ENCODE data around the gene IGSF9.

Gene IGSF9

DNA sequence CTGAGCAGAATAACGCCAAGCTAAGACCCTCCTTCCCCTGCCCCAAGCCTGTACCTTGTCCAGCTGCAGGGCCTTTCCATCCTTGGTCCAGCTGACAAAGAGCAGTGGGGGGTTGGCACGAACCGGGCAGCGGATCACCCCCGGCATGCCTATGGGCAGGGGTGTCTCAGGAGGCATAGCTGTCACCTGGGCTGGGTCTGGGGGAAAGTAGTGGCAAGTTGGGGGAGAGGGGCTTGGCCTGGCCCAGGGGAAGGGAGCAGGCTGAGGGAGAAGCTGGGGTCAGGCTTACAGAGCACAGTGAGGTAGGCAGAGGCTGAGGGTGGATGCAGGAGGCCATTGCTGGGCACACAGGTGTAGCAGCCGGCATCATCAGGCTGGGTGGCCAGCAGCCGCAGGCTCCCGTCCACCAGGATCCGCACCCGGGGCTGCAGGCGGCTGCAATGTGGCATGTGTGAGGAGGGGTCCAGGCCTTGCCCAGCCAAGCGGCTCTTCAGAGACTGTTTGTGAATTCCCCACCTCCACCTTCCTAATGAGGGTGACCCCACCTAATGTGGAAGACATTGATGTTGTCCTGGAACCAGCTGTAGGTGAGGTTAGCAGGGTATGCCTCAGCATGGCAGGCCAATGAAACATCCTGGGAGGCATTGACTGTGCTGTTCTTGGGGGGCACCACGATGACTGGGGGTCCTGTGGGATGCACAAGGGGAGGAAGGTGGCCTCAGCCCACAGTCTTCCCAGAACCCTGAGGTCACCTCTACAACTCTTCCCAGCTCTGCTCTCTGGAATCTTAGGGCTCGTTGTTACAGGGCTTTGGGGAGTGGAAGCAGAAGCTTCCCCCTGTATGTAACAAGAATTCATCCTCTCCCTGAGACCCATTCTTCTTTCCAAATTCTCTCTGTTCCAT is 11.0 kb downstream of the IGSF9 start:
- in situ Hi-C loops (cut with MboI; ENCODE audit: low sequenced_read_pairs) = loop anchor here (10.0 kb wide), 1 partner anchor 70 kb away; no protein-coding TSS in a partner anchor

GRCh38 chr1:159933347-159933746 is 12.1 kb downstream of the IGSF9 start:
- in situ Hi-C loops (cut with MboI; ENCODE audit: low sequenced_read_pairs) = loop anchor here (10.0 kb wide), 1 partner anchor 71 kb away; no protein-coding TSS in a partner anchor

- in situ Hi-C loops (cut with MboI; ENCODE audit: low sequenced_read_pairs) = loop anchor here (10.0 kb wide), 1 partner anchor 72 kb away; no protein-coding TSS in a partner anchor
Measured at GRCh38 chr1:159932296-159933285, 12.8 kb downstream of the IGSF9 start.

DNA sequence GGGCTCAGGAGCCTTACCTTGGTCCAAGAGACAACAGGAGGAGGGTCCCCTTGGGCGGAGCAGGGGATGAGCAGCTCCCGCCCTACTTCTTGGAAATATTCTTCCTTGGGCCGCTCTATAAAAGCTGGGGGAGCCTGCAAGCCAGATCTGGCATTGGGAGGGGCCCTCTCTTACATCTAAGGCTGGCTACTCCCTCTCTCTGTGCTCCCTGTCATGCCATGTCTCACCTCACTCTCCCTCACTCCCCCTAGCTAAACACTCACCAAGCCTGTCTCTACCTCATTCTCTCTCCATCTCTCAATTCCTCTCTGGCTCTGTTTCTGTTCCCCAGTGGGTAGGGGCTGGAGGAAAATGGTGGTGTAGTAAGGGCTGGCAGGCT is 13.6 kb downstream of the IGSF9 start:
- in situ Hi-C loops (cut with MboI; ENCODE audit: low sequenced_read_pairs) = loop anchor here (10.0 kb wide), 1 partner anchor 73 kb away; no protein-coding TSS in a partner anchor

DNA sequence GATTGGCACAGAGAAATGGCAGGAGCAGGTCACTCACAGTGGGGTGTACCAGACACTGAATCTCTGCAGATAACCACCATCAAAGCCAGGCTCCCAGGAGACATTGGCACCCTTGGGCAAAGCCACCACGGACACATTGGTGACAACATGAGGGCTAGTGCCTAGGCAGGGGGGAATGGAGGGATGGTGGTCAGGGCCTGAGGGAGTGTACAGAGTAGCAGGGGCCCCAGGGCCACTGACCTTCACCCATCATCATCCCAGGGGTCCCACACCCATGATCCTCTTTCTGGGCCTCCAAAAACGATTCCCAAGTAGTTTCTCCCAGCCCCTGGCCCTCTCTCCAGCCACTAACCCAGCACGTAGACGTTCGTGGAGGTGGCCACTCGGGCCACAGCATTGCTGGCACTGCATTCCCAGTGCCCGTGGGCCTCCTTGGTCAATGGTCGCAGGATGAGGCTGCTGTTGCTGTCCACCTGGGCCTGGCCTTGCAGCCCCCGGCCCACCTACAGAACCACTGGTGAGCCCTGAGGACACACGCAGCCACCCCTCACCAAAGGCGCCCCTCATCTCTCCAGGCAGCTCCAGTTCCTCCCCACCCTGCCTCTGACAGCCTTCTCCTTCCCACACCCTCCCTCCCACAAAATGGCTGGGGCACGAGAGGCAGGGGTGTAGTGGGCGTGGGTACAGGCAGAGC is 14.2 kb downstream of the IGSF9 start:
- in situ Hi-C loops (cut with MboI; ENCODE audit: low sequenced_read_pairs) = loop anchor here (10.0 kb wide), 1 partner anchor 74 kb away; no protein-coding TSS in a partner anchor

- in situ Hi-C loops (cut with MboI; ENCODE audit: low sequenced_read_pairs) = loop anchor here (10.0 kb wide), 1 partner anchor 74 kb away; no protein-coding TSS in a partner anchor
Measured at GRCh38 chr1:159930634-159931033, 14.8 kb downstream of the IGSF9 start.

DNA sequence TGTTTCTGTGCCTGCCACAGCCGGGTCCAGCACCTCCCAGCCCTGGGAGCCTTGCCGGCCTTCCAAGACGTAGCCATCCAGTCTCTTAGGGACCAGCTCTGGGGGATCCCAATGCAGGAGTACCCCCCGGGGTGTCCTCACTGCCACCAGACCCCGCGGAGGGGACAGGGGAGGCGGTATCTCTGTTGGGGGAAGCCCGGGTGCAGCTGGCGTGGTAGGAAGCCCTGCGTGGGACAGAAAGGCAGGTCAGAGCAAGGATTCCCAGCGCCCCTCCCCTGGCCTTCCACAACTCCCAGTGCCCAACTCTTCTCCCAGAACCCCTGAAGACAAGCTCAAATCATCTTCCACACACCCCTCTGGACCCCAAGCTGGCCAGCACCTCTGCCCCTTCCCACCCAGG is 15.2 kb downstream of the IGSF9 start:
- in situ Hi-C loops (cut with MboI; ENCODE audit: low sequenced_read_pairs) = loop anchor here (10.0 kb wide), 1 partner anchor 75 kb away; no protein-coding TSS in a partner anchor

DNA sequence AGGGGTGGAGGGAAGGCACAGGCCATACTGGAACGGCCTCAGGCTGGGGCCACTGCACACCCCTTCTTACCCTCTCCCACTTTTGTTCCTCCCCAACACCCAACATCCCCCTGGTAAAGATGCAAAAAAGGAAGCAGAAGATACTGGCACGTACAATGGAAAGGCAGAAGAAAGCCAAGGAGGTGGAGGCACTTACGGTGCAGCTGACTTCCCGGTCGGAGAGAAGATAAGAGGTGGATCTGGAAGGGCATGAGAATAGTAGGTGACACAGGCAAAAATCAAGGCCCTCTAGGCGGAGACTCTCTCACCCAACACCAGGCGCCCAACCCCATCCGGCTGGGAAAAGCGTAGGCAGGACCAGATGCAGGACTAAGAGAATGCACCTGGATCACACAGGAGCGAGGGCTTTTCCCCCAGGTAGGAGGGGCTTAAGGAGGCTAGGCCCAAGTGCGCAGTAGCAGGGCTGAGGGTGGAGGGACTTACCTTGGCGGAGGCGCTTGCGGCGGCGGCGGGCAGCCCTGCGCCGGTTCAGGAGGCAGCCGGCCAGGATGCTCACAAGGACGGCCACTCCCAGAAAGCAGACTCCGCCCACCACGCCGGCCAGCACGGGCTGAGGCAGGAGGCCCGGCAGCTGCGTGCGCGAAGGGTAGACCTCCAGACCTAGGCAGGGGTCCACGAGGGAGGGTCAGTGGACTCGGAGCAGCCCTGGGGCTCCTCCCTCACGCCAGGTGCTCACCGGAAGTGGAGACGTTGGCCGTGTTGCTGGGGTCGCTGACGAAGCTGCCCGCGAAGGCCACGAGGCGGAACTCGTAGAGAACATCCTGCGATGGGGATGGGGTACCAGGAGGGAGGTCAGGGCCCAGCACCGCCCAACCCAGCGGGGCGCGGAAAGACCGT is 16.0 kb downstream of the IGSF9 start:
- in situ Hi-C loops (cut with MboI; ENCODE audit: low sequenced_read_pairs) = loop anchor here (10.0 kb wide), 1 partner anchor 75 kb away; no protein-coding TSS in a partner anchor

GRCh38 chr1:159928491-159929050 is 16.8 kb downstream of the IGSF9 start:
- in situ Hi-C loops (cut with MboI; ENCODE audit: low sequenced_read_pairs) = no loop called here

- in situ Hi-C loops (cut with MboI; ENCODE audit: low sequenced_read_pairs) = no loop called here
Measured at GRCh38 chr1:159927849-159928431, 17.5 kb downstream of the IGSF9 start.

DNA sequence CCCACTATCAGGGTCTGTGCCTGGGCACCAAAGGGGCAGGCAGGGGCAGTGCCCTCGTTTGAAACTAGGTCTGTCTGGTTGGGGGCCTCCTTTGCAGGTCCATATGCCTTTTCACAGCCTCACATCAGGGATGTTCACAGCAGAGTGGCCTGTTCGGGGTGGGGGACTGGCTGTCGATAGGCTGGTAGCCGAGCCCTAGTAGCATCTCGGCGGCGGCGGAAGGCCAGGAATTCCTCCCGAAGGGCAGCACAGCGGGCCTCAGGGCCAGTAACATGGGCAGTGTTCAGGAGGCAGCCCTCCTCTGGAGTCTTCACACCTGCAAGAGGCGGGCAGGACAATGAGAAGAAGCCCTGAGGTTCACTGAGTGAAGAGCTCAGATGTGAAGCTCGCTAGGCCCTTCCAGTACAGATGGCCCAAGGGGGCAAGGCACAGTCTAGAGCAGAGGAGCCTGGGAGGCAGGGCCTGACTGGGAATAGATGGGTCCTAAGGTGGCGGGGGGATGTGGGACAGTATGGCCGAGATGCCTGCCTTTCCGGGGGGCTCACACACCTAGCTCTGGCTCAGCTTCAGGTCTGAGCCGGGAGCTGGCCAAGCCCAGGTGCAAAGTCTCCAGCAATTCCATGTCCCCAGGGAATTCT is 18.1 kb downstream of the IGSF9 start:
- in situ Hi-C loops (cut with MboI; ENCODE audit: low sequenced_read_pairs) = no loop called here

DNA sequence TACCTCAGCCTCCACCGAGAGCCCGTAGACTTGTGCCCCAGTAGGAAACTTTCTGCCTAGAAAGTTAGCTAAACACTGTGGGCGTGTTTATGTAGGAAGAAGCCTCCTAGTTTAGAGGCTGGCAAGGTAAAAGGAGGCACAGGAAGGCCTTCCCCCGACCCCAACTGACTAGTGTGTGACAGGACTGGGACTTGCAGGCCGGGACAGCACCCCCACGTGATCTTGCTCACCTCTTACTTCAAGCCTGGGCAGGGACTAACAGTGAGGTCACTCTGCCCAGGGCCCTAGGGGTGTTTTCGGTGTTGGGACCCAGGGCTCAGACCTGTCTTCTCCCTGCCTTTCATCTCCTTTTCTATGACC is 19.7 kb downstream of the IGSF9 start:
- in situ Hi-C loops (cut with MboI; ENCODE audit: low sequenced_read_pairs) = no loop called here

DNA sequence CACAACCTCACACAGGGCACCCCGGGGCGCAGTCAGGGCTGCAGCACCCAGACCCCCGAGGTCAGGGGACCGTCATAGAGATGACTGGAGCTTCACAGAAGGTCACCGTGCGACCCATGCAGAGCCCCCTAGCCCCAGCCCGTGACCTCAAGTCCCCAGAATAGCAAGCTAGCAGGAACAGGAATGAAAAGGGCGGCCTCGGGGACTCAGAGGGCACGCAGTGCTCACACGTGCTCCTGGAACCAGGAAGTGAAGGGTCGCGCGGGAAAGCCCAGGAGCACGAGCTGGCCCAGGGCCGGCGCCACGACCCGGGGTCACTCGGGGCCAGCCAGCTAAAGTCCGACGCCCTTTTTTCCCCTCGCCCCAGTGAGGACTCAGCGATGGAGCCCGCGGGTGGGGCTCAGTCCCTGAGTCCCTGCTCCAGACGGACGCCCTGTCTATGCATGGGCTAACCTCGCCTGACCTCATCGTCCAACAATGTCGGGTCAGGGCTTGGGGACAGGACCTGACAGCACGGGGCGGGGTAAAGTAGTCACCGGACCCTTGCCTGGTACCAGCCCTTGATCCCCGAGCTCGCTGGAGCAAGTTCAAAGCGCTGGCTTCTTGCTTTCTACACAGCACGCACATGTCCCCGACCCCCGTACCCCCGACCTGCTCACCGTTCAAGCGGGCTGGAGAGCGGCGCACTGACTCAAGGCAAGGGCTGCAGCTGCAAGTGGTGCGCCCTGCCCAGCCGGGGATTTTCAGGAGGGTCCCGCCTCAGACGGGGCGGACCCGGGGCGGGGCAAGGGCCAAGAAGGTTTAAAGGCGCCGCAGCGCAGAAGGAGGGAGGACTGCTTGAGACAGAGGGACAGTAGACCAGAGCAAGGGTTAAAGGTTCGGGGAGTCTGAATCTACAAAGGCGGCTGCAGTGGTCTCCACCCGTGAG is 20.4 kb downstream of the IGSF9 start, which contains the start of gene TAGLN2:
TAGLN2 (minus strand) TSS at position 717 of the 928 bp plus-strand sequence. CDS start 4,998 bp downstream, outside the sequence.
- in situ Hi-C loops (cut with MboI; ENCODE audit: low sequenced_read_pairs) = no loop called here

- in situ Hi-C loops (cut with MboI; ENCODE audit: low sequenced_read_pairs) = no loop called here
Measured at GRCh38 chr1:159924025-159924790, 21.2 kb downstream of the IGSF9 start.

GRCh38 chr1:159923203-159924024 is 22.0 kb downstream of the IGSF9 start:
- in situ Hi-C loops (cut with MboI; ENCODE audit: low sequenced_read_pairs) = no loop called here

Measured in HL-60/S4 (cell line).